Iris pigment epithelial cell (primary cell): ENCODE results near the gene PRKAG3.

Experiments
- DNase-seq: peaks from one replicate; pipeline ENCODE4 v3.0.0-alpha.2; 2011; ENCODE audit warnings: low read depth

The PRKAG3 gene

DNA sequence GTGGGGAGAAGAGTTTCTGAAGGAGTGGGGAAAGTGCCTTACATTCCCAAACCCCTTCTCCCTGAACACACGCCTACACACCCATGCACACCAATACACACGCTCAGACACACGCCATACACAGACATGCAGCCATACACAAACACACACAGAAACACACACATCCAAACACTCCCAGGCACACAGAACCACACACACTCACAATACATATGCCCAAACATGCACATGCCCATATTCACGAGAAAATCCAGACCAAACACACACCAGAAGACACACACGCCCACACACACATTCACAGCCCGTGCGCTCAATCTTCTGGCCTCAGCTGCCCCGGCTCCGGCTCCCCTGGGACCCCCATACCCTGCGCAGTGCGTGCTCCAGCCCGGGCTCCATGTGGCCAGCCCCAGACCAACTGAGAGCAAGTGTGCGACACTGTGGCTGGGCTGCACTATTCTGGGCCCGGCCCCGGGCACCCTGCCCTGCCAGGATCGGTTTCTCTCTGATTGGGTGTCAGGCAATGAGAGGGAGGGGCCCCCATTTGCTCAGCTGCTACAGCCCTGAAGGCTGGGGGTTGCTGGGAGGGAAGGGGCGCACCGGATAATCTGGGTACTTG is at the start of gene PRKAG3:
Gene PRKAG3 (minus strand): TSS at position 426 of the 613 bp plus-strand sequence.
- no peak for DNase-seq

DNA sequence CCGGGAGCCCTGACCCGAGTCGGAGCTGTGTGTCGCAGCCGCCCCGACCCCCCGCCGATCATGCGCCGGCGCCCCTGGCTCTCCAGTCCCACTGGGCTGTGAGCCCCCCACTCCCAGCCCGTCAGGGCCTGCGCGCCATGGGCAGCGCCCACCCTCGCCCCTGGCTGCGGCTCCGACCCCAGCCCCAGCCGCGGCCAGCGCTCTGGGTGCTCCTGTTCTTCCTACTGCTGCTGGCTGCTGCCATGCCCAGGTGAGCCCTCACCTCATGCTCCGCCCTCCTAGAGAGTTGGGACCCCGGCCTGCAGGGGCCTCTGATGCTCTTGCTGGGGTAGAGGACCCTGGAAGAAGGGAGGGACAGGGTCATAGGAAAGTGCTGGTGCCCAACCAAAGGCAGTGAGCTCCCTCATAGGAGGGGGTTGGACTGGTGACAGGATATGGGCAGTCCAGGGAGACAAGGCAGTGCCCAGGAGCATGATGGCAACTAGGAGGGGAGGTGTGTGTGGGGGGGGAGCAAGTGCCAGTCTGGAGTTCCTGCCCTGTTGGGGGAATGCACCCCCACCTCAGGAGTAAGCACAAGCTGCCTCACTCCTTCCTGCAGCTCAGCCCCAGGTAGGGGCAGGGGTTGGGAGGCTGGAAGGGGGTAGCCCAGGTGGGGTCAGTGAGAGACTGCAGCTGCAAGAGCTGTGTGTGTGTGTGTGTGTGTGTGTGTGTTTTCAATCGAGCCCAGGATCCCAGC is 49.4 kb upstream of the PRKAG3 start:
- DNase-seq = no peak

DNA sequence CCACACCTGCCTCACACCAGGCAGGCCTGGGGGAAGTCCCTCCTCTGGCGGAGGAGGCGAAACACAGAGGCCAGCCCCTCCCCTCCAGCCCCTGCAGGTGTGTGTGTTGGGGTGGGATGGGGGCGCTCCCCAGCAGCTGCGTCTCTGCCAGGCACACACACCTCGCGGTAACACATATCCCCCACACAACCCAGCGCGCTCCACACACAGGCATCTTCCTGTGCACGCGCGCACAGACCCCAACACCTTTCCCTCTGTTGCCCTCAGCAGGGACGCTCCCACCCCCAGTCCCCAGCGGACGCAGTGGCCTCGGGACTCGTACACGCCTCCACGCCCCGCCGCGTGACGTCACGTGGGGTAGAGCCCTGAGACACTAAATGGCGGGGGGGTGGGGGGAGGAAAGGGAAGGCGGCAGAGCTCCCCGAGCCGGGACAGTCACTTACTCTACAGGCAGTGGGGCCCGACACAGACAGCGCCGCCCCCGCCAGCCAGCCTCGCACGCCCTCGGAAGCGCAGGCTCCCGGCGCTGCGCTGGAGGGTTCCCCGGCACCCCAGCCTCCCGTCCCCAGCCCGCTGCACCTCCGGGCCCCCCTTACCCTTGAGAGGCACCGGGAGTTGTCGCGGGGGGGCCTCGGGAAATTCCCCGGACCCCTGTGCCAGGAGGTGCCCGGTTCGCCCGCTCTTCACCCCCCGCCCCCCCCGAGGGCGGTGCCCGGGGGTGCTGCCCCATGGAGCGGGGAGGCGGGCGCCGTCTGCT is 48.7 kb upstream of the PRKAG3 start, which contains the start of gene WNT10A:
Gene WNT10A (plus strand): TSS at position 751 of the 757 bp plus-strand sequence. CDS start 144 bp downstream, outside the sequence.
- no peak for DNase-seq

DNA sequence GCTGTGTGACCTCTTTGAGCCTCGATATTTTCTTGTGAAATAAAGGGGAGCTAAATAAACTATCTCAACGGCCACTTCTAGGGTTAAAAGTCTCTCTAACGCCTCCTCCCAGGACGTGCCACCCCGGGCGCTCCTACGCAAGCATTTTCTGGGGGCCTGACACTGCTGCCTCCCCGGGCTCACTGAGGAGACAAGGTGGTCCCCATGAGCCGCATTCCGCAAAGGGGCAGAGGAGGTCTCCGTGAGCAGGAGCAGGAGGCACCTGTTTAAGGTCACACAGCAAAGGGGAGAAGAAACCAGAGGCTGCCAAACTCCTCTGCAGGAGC is 48.1 kb upstream of the PRKAG3 start:
- DNase-seq = no peak

DNA sequence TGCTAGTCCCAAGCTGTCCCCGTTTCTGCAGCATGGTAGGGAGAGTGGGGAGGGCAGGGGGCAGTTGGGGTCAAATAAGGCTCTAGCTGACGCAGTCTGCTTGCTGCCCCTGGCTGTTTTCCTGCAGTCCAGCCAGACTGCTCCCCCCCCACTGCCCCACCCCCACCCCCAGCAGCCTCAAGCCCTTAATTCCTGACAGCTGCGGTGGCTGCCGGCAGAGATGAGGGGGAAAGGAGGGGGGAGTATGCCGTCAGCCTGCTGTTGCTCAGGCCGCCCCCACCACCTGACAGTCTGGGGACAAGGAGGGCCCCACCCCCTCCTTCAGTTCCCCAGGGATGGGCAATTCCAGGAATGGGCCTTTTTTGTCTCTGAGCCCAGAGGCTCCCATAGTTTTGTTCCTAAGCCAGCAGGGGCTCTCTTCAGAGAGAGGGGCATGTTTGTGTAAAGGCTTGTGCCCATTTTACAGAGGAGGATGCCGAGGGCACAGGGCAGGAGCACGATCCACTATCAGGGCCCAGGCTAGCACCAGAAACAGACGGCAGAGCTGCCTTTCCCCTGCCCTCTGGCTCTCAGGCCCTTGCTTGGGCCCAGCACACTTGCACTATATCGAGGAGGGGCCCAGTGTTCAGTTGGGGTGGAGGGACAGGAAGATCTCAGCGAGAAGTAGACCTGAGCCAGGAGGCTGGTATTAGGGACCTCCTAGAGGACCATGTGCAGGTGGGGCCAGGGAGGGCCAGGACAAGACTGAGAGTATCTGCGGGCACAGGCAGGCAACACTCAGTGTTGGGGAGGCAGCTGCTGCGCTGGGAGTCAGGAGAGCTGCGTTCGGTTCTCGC is 47.5 kb upstream of the PRKAG3 start:
- no peak for DNase-seq

DNA sequence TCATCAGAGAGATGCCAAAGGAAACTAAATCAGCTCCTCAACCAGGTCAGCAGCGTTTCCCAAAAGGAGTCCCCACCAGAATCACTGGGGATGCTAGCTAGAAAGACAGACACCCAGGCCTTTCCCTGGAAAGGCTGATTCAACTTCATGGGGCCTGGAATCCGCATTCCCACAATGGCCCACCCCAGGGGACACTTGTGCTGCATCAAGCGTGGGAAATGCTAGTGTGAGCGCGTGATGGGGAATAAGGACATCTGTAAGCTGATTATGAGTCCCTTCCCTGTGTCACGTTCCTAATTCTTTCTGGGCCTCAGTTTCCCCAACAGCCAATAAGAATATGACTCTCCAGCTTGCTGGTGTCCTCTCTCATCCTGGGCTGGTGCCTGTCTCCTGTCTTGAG is 46.9 kb upstream of the PRKAG3 start:
- no peak for DNase-seq

DNA sequence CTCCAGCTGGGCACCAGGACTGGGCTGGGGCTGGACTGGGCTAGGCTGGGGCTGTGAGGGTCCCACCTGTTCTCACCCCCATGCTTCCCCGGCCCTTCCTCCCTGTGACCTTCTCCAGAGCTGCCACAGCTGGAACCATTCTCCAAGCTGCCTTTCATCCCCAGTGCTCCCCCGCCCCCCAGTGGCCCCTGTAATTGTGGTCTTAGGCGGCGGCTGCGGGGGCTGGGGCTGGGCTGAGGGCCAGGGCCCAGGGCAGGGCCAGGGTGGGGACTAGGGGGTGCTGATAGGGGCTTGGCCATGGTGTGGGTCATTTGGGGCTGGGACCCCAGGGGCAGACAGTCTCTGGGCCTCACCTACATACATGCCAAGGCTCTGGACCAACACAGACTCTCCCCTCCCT is 46.3 kb upstream of the PRKAG3 start:
- DNase-seq = no peak

DNA sequence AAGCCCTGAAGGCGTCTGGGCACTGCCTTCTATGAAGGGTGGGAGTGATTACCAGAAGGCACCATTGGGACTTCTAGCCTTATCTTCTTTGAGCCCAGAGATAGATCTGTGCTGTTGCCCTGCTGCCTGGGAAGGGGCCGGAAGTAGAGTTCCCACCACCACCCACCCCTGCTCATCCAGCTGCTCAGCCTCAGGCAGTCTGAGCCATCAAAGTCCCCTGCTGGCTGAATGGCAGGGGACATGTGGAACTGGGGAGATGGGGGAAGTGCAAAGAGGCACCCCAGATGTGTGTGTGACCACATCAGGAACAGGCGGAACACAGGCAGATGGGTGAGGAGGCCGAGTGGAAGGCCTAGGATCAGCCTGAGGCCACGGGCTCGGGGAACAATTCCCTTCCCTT is 45.7 kb upstream of the PRKAG3 start:
- DNase-seq = no peak

DNA sequence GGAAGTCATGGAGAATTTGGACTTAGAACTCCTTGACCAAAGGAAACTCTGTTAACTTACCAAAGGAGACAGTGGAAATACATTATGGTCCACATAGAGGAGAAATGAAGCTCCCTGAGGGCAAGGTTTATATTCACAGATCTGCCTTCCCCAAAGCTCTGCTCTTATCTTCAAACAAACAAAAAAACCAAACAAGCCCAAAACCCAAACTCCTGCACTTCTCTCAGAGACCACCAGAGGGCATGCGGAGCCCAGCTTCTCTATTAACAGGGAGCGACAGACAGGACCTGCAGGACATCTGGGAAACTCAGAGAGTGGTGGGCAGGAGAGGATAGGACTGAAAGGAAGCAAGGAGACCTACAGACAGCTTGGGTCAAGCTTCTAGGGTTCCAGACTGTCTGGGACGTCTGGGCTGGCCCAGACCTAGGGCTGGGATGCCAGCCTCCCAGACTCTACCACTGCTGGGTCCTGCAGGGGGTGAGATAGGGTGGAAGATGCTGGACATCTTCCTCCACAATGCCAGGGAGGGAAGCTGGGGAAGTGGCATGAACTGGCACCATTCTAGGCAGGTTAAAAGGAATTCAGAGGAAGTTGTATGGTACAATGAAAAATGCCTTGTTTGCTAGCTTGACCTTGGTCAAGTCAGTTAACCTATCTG is 45.1 kb upstream of the PRKAG3 start:
- DNase-seq = peak; percentile 44

DNA sequence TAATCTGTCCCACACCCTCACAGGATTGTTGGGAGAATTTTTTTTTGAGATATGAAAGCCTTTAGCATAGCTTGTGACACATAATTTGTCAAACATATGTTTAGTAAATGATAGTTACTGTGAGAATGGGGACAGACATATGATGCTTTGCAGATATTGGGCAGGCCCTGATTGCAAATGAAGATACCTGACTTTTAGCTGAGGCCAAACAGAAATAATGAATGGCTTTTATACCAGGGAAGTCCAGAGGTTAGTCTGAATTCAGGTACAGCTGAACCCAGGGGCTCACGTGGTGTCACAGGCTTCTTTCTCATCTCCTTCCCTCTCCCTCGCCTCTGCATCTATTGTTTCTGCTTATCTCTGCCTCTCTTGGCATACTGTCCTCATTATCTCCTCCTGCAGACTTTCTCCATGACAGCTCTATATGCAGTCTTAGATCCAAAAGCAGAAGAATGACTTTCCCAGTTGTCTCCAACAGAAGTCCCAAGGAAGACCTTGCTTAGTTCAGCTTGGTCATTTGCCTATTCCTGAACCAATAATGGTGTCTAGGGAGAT is 44.2 kb upstream of the PRKAG3 start:
- DNase-seq = no peak

DNA sequence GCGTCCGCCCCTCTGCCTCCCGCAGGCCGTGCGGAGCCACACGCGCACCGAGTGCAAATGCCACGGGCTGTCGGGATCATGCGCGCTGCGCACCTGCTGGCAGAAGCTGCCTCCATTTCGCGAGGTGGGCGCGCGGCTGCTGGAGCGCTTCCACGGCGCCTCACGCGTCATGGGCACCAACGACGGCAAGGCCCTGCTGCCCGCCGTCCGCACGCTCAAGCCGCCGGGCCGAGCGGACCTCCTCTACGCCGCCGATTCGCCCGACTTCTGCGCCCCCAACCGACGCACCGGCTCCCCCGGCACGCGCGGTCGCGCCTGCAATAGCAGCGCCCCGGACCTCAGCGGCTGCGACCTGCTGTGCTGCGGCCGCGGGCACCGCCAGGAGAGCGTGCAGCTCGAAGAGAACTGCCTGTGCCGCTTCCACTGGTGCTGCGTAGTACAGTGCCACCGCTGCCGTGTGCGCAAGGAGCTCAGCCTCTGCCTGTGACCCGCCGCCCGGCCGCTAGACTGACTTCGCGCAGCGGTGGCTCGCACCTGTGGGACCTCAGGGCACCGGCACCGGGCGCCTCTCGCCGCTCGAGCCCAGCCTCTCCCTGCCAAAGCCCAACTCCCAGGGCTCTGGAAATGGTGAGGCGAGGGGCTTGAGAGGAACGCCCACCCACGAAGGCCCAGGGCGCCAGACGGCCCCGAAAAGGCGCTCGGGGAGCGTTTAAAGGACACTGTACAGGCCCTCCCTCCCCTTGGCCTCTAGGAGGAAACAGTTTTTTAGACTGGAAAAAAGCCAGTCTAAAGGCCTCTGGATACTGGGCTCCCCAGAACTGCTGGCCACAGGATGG is 42.0 kb upstream of the PRKAG3 start:
- DNase-seq = no peak

DNA sequence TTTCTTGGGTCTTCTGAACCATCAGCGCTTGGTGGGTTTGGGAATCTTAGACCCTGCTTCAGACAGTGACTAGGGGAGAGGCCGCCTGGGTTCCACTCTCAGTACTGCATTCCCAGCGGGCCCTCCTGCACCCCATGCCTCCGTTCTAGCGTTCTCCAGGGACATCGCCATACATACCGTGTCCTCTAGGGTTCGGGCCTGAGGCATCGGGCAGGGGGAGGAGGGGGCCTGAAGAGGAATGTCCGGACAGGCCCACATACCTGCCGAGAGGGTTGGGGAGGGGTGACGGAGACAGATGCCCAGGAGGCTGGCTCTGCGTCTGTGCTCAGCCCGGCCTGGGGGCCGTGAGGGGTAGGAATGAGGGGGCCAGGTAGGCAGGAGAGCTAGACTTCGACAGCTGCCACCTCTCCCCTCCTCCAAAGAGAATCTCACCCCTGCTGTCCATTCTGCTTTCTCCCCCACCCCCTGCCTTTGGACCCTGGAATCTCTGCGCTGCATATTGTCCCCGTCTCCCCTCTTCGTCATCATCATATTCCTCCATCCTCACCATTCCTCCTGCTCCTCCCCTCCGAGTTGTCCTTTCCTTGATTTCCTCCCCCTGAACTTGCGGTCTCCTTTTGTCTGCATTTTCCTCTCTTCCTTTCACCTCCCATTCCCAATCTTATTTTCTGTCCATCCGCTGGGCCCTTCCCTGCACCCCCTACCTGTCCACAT is 41.2 kb upstream of the PRKAG3 start:
- DNase-seq = no peak

DNA sequence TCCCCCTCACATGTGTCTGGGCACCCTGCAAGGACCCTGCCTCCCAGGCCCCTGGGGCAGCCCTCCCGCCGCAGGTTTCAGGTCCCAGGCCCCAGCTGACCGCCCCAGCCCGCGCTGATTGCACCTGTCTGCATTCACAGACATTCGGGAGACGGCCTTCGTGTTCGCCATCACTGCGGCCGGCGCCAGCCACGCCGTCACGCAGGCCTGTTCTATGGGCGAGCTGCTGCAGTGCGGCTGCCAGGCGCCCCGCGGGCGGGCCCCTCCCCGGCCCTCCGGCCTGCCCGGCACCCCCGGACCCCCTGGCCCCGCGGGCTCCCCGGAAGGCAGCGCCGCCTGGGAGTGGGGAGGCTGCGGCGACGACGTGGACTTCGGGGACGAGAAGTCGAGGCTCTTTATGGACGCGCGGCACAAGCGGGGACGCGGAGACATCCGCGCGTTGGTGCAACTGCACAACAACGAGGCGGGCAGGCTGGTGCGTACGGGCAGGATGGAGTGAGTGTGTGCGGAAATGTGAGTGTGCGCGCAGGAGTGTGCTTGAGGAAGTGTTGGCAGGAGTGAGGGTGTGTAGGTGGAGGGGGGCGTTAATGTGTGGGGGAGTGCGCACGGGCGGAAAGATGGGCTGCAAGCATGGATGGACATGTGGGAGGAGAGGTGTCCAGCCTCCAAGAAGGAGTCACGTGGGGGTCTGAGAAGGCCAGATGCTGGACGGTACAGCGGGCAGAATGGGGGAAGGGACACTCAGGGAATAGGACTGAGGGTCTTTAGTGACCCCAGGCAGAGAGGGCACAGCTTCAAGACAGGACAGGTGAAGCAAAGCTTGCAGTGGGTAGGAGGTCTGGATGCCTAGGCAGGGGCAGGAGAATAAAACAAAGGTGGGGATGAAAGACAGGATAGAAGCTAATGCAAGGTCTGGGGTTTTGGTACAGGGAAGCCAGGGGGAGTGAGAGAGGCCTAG is 40.0 kb upstream of the PRKAG3 start:
- DNase-seq = no peak

DNA sequence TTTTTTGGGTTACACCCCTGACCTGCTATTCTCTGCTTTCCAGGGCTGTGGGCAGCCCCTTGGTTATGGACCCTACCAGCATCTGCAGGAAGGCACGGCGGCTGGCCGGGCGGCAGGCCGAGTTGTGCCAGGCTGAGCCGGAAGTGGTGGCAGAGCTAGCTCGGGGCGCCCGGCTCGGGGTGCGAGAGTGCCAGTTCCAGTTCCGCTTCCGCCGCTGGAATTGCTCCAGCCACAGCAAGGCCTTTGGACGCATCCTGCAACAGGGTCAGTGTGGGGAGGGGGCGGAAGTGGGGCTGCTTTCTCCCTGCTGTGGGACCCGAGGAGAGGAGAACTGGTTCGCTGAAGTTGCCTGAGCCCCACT is 39.4 kb upstream of the PRKAG3 start:
- no peak for DNase-seq

DNA sequence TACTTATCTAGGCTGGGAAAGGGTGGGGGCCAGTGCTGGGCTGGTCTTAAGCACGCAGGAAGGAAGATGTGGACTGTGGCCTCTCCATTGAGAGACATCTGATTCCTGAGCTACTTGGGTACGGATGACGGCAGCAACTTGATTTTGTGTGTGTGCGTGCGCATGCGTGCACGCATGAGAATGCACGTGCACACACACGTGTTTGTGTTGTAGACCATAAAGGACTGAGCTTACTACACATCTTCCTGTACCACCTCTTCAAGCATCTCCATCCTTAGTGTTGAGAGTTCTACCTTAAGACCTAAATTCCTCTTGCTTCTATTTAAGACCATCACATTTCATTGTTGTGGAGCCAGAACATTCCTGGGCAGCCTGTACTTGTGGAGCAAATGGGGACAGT is 37.5 kb upstream of the PRKAG3 start:
- DNase-seq = no peak

DNA sequence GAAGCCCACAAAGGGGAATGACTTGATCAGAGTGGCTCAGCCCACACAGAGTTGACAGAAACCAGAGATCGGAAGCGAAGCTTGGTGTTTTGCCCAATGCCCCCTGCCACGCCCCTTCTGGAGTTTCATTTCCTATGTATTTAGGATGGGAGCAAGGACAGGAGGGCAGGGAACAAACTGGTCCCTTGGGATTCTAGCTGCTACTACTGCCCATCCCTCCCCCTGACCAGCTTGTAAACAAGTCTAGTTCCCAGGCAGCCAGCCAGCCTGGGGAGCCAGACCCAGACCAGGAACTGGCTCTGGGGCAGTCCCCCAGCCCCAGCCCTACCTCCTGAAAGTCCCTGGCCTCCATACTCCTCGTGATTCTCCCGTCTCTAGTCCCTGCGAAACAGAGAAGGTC is 36.3 kb upstream of the PRKAG3 start:
- no peak for DNase-seq

DNA sequence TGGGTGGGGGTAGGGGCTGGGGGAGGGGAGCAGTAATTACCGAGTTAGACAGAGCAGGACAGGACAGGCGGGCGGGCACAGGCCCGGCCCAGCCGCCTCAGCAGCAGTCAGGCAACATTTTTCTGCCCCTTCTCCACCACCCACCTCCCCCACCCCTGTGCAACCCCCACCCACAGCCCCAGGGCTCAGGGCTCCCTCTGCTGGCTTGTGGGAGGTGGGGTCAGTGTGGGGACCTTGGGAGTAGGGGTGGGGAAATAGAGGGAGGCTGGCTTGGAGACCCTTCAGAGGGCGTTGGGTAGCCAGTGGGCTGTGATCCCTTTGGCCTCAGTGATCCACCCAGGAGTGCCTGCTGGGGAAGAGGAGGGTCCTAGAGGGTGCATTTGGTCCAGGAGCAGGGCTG is 34.4 kb upstream of the PRKAG3 start:
- no peak for DNase-seq

DNA sequence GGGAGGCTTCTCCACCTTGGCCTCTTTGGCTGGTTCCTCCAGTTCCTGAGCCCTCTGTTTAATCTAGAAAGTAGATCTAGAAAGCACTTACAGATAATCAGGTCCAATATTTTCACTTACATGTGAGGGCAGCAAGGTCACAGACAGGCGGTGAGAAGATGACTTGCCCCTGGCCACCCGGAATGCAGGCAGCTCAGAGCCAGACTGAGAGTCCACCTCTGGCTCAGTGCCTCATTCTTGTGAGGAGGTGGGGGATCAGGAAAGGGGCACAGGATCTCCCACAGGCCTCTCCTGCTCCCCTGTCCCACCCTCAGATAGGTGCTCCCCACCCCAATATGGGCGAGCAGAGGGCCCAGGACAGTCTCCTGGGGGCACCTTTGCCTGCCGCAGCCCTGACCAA is 33.8 kb upstream of the PRKAG3 start:
- no peak for DNase-seq

DNA sequence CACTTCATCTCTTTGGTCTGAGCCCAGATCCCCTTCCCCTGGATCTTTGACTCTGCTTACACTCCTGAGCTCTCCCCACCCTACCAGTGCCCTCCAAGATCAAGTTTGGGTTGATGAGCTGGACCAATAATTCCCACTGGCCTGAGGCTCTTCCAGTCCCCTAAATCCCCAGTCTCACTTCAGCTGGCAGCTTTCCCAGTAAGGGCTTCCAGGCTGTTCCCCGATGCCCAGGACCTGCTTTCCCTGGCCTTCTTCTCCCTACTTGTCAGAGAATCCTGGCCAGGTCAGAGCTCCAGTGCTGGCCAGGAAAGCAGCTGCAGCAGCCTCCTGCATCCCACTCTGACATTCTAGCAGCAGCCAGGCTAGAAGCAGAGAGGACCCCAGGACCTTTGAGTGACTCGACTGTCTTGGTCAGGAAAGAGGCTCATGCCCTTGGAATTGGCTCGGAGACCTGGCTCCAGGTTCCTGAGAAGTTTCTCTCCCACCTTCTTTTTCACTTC is 31.5 kb upstream of the PRKAG3 start:
- DNase-seq = no peak
